HG03469 (cell line): ENCODE results near the gene MYPN.
"Not testable (repeated sequence)": the region's sequence is repeated elsewhere in the genome, so short reads cannot be mapped to it uniquely, and the experiment has no call there.

Experiments used
- ATAC-seq: cut with Tn5 transposase; IDR thresholded peaks from one replicate; pipeline ENCODE4 v1.9.1; 2021; ENCODE audit warnings: mild to moderate bottlenecking, moderate library complexity, moderate number of reproducible peaks; ENCODE audit not compliant: unreplicated experiment

The MYPN gene

GRCh38 chr10:68132391-68132790, 23.1 kb downstream of the MYPN start:
- no peak for ATAC-seq

- no peak for ATAC-seq
These were observed 24.2 kb downstream of the MYPN start for GRCh38 chr10:68133523-68133922.

- ATAC-seq: no peak
These were observed 26.1 kb downstream of the MYPN start for GRCh38 chr10:68135362-68135761.

- ATAC-seq: no peak
These were observed 26.9 kb downstream of the MYPN start for GRCh38 chr10:68135922-68136792.

GRCh38 chr10:68137171-68137570, 27.9 kb downstream of the MYPN start:
- no peak for ATAC-seq

GRCh38 chr10:68138526-68138925, 29.2 kb downstream of the MYPN start:
- no peak for ATAC-seq

- ATAC-seq: no peak
These were observed 30.4 kb downstream of the MYPN start for GRCh38 chr10:68139448-68140272.

GRCh38 chr10:68142761-68143160, 33.5 kb downstream of the MYPN start:
- no peak for ATAC-seq

GRCh38 chr10:68144709-68145108, 35.4 kb downstream of the MYPN start:
- no peak for ATAC-seq

- no peak for ATAC-seq
These were observed 36.4 kb downstream of the MYPN start for GRCh38 chr10:68145705-68146104.

- ATAC-seq: no peak
These were observed 36.8 kb downstream of the MYPN start for GRCh38 chr10:68146133-68146532.

- ATAC-seq: no peak
These were observed 42.2 kb downstream of the MYPN start for GRCh38 chr10:68151453-68151852.

DNA sequence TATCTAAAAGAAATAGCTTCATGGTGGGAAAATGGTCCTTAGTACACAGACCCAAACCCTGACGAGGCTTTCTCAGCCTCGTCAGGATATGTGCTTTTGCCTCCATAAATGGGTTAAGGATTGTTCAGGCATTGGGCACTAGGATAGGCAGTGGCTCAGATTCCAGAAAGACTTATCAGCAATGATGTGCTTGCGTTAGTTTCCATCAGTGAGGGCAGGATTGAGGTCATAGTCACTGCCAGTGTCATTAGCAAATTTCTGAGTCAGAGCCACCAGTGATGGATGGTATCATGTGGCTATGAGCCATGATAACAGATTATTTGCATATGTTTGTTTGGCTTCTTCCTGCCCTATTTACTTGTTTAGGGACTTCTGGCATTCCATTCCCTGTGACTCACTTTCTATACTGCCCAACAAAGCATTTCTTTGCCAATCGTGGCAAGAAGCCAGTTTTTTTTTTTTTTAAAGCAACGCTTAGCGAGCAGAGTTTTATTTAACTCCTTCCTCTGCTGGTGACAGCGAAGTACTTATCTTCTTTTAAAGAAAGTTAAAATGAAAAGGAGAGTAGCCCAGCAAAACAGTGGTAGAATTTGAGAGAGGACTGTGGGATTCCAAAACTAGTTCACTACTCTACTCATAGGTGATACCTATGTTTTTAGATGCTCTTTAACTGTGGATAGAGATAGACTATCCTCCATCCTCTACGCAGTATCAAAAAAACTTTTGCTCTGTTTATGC, 44.4 kb downstream of the MYPN start:
- no peak for ATAC-seq

DNA sequence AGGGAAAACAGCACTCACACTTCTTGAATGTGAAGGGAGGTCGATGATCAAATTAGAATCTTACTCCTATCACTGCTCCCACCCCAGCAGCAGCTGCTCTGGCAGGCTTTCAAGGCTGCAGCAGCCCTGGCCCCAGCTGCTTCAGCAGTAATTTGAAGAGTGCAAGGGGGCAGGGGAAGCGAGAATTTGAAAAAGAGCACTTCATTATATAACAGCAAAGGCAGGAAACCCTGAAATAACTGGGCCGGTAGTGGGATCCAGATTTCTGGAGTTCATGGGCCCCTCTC, 44.9 kb downstream of the MYPN start:
- no peak for ATAC-seq

GRCh38 chr10:68155615-68156210, 46.4 kb downstream of the MYPN start:
- ATAC-seq: no peak

DNA sequence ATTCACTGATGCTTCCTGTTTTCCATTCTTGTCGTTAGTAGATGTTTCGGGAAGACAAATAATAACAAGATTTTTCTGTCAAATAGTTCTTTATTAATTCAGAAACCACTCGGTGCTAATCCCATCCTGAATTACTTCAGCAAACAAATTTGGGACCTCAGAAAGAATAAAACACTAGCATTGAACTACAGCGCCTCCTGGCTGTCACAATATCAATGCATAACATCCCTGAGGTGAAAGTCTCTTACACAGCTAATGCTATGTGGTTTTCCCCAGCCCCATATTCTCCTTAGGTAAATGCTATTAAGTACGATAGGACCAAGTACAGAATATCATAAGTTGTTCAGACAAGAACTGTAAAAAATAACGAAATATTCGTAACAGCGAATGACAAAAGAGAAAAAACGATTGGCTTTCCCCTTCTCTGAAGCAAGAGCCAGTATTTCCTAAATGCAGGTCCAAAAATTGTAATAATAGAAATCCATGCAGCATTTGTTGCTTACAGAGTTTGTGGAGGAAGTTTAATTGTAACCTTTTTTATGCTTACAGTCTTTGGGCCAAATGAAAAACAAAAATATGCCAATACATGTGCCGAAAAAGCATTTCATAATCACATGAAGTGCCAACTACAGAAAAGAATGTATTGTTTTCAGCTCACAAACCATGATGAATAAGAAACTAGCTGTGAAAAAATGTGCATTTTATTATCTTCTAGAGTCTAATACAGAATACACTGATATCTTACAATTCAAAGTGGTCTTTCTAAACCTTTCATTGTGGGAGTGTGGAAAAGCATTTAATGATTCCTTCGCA, 47.3 kb downstream of the MYPN start:
- no peak for ATAC-seq

GRCh38 chr10:68157522-68157921, 48.2 kb downstream of the MYPN start:
- ATAC-seq: not testable (repeated sequence)

- no peak for ATAC-seq
These were observed 48.7 kb downstream of the MYPN start for GRCh38 chr10:68158031-68158430.

- peak; percentile 98 for ATAC-seq
These were observed 54.4 kb downstream of the MYPN start for GRCh38 chr10:68163735-68164134.

DNA sequence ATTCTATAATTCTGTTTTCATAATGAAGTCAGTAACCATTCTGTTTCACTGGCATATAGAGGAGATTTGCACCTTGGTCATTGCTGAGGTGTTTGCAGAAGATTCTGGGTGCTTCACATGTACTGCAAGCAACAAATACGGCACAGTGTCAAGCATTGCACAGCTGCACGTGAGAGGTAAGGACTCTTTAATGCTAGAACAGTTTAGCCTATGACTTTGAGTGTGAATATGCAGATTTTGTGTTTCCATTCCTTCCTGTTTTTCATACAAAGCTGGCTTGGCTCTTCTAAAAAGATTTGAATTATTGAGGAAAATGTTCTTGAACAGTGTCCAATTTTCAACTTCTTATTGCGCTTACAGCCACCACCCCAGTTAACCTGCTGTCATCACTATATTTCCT, 56.4 kb downstream of the MYPN start:
- ATAC-seq: no peak
